GM23338 (cell line): ENCODE measurements around the gene PLCL1. TPM values are rescaled to one million over a fixed set of nuclear protein-coding genes. Genes with fewer than 3 reads are reported as not detected.

ENCODE experiments used
- ATAC-seq: fragments of 200-7000 bp; cut with Tn5 transposase; 3 replicates; pipeline ENCODE4 v1.9.1; 2020
- DNase-seq: peaks from one replicate; pipeline ENCODE4 v3.0.0-alpha.2; 2015; ENCODE audit warnings: low spot score
- H2AFZ ChIP-seq: fragments of 200-600 bp; sonication (generic); 2 replicates; pipeline ENCODE4 v1.8.0; 2016; ENCODE audit warnings: antibody characterized with exemption, mild to moderate bottlenecking, moderate library complexity
- H3F3A ChIP-seq: fragments of 200-600 bp; sonication (generic); replicated peaks from 2 replicates; pipeline ENCODE4 v1.8.0; 2017; ENCODE audit warnings: antibody characterized with exemption, mixed run types, low read depth
- H3K27ac ChIP-seq: fragments of 200-600 bp; sonication (generic); 2 replicates; pipeline ENCODE4 v1.6.1; 2016; ENCODE audit warnings: low read depth
- H3K27me3 ChIP-seq: fragments of 200-600 bp; sonication (generic); 2 replicates; pipeline ENCODE4 v1.8.0; 2016; ENCODE audit warnings: mild to moderate bottlenecking, mixed run types, moderate library complexity; ENCODE audit not compliant: insufficient read depth
- H3K36me3 ChIP-seq: fragments of 200-600 bp; sonication (generic); 2 replicates; pipeline ENCODE4 v1.8.0; 2016; ENCODE audit warnings: mild to moderate bottlenecking; ENCODE audit not compliant: insufficient read depth
- H3K4me1 ChIP-seq: fragments of 200-600 bp; sonication (generic); 2 replicates; pipeline ENCODE4 v1.8.0; 2016; ENCODE audit warnings: mild to moderate bottlenecking, moderate library complexity; ENCODE audit not compliant: insufficient read depth
- H3K4me2 ChIP-seq: fragments of 200-600 bp; sonication (generic); 2 replicates; pipeline ENCODE4 v1.7.1; 2017; ENCODE audit warnings: mixed run types
- H3K4me3 ChIP-seq: fragments of 200-600 bp; sonication (generic); 2 replicates; pipeline ENCODE4 v1.6.1; 2016; ENCODE audit warnings: mixed run types
- H3K79me2 ChIP-seq: fragments of 200-600 bp; sonication (generic); replicated peaks from 2 replicates; pipeline ENCODE4 v1.8.0; 2017; ENCODE audit warnings: mild to moderate bottlenecking; ENCODE audit not compliant: insufficient read depth
- H3K9me2 ChIP-seq: fragments of 200-600 bp; sonication (generic); 2 replicates; pipeline ENCODE4 v1.8.0; 2017; ENCODE audit not compliant: insufficient read depth
- H4K20me1 ChIP-seq: fragments of 200-600 bp; sonication (generic); replicated peaks from 2 replicates; pipeline ENCODE4 v1.8.0; 2017; ENCODE audit warnings: mild to moderate bottlenecking; ENCODE audit not compliant: insufficient read depth
- H3K27ac Mint-ChIP-seq: 2 replicates; pipeline ENCODE4 v1.8.0; 2020; ENCODE audit warnings: inconsistent platforms, mild to moderate bottlenecking, moderate library complexity, mixed read lengths
- H3K27me3 Mint-ChIP-seq: 3 replicates; pipeline ENCODE4 v1.8.0; 2022; ENCODE audit warnings: low read depth, mild to moderate bottlenecking, moderate library complexity, mixed read lengths, inconsistent platforms; ENCODE audit not compliant: insufficient read depth, poor library complexity
- H3K36me3 Mint-ChIP-seq: 3 replicates; pipeline ENCODE4 v1.8.0; 2021; ENCODE audit warnings: low read depth, mild to moderate bottlenecking, inconsistent platforms, moderate library complexity, mixed read lengths
- H3K4me1 Mint-ChIP-seq: 3 replicates; pipeline ENCODE4 v1.8.0; 2020; ENCODE audit warnings: mild to moderate bottlenecking, inconsistent platforms, mixed read lengths
- H3K4me3 Mint-ChIP-seq: 3 replicates; pipeline ENCODE4 v1.8.0; 2021; ENCODE audit warnings: moderate library complexity, mild to moderate bottlenecking, inconsistent platforms, mixed read lengths
- H3K9me3 Mint-ChIP-seq: 3 replicates; pipeline ENCODE4 v1.8.0; 2020; ENCODE audit warnings: moderate library complexity, mild to moderate bottlenecking, inconsistent platforms, mixed read lengths
- CREB1 ChIP-seq: fragments of 250-450 bp; sonication (Bioruptor Pico); IDR thresholded peaks from 2 replicates; pipeline ENCODE4 v1.5.0; 2020; ENCODE audit warnings: low read depth, mild to moderate bottlenecking, moderate library complexity
- CTCF ChIP-seq, 2 experiments: fragments of 200-600 bp in 1 of 2; sonication (generic) in 1 of 2; conservative IDR thresholded peaks; 2 replicates each; pipeline versions ENCODE4 v1.5.1 to v1.6.1; 2016 to 2017; ENCODE audit warnings: antibody characterized with exemption in 2 of 2, low read depth in 2 of 2, mild to moderate bottlenecking in 2 of 2, moderate library complexity in 1 of 2
- EZH2 ChIP-seq: fragments of 200-600 bp; sonication (generic); IDR thresholded peaks from one replicate; pipeline ENCODE4 v1.8.0; 2017; ENCODE audit warnings: antibody characterized with exemption, mild to moderate bottlenecking, low read depth; ENCODE audit not compliant: unreplicated experiment
- EZH2phosphoT487 ChIP-seq: fragments of 200-600 bp; sonication (generic); IDR thresholded peaks from one replicate; pipeline ENCODE4 v1.8.1; 2018; ENCODE audit warnings: antibody characterized with exemption; ENCODE audit not compliant: unreplicated experiment
- JUNB ChIP-seq: IDR thresholded peaks from one replicate; pipeline ENCODE4 v1.6.1; 2016; ENCODE audit warnings: antibody characterized with exemption; ENCODE audit not compliant: unreplicated experiment
- NANOG ChIP-seq: IDR thresholded peaks from 2 replicates; pipeline ENCODE4 v1.6.1; 2016; ENCODE audit warnings: antibody characterized with exemption, borderline replicate concordance
- POLR2AphosphoS5 ChIP-seq: IDR thresholded peaks from 2 replicates; pipeline ENCODE4 v1.6.1; 2016; ENCODE audit warnings: antibody characterized with exemption, low read depth
- REST ChIP-seq: IDR thresholded peaks from one replicate; pipeline ENCODE4 v1.6.1; 2018; ENCODE audit warnings: antibody characterized with exemption; ENCODE audit not compliant: unreplicated experiment
- STAT1 ChIP-seq: IDR thresholded peaks from one replicate; pipeline ENCODE4 v1.6.1; 2016; ENCODE audit warnings: antibody characterized with exemption; ENCODE audit not compliant: unreplicated experiment
- ZNF114 ChIP-seq: fragments of 250-450 bp; sonication (Bioruptor Pico); IDR thresholded peaks from 2 replicates; pipeline ENCODE4 v1.5.0; 2020; ENCODE audit warnings: mild to moderate bottlenecking, moderate library complexity
- ZNF331 ChIP-seq: fragments of 250-450 bp; sonication (Bioruptor Pico); IDR thresholded peaks from 2 replicates; pipeline ENCODE4 v1.5.0; 2020; ENCODE audit warnings: low read depth, mild to moderate bottlenecking, moderate library complexity
- polyA plus RNA-seq: library from polyadenylated mRNA; unstranded; fragments of >200 nt; fragmentation: Nextera tagmentation; extraction: Ambion mirVana; gene quantifications from 2 replicates; pipeline ENCODE4 v1.2.1, GENCODE V29; 2016
- total RNA-seq: library from RNA; depleted of rRNA; stranded (reverse); fragments of >200 nt; shearing (Covaris generic); gene quantifications from 2 replicates; pipeline ENCODE4 v1.2.3, GENCODE V29; 2014
- TF ChIP-seq, protein P1 (sequence below): IDR thresholded peaks from 2 replicates; pipeline ENCODE4 v1.6.1; 2016; ENCODE audit warnings: antibody characterized with exemption
- TF ChIP-seq, protein P2 (sequence below): fragments of 250-450 bp; sonication (Bioruptor Pico); IDR thresholded peaks from 2 replicates; pipeline ENCODE4 v1.5.0; 2020; ENCODE audit warnings: mild to moderate bottlenecking, moderate library complexity

The PLCL1 gene
- total and polyA plus RNA-seq, 2 experiments from 2014 or later: not detected

DNA sequence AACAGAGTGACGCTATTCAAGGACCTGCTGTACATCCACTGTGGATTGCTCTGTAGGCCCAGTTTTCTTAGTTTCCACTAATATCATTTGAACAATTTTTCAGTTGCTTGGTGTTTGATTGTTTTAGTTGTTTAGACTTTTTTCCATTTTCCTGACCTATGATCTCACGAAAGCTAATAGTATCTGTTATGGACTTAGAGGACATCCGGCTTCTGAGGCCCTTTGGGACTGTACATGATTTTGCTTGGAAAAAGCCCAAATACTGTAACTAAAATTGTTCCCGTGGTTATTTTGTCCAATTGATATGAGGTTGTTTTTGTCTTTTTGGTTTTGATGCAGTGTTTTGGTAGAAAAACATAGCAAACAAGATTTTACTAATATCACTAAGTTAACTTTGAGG, 174.6 kb downstream of the PLCL1 start:
- Mint-ChIP-seq H3K36me3 (no peaks in the 10 kb centered on the region), H3K4me3 (no peak overlapping the region), H3K4me1 (no peaks in the 10 kb centered on the region; the same call in 2 of the 3 replicates), H3K27ac (no peak overlapping the region), H3K27me3 (no peaks in the 10 kb centered on the region), H3K9me3 (no peaks in the 10 kb centered on the region)
- H3K4me1 ChIP-seq: peaks cover 6% of the 10 kb centered on the region; the same call in 1 of the 2 replicates
- H3K27me3 ChIP-seq: no peaks in the 10 kb centered on the region
- no peaks in the 10 kb centered on the region for H3F3A ChIP-seq
- no peak overlapping the region for H3K4me3 ChIP-seq
- H4K20me1 ChIP-seq: no peaks in the 10 kb centered on the region
- H2AFZ ChIP-seq: no peak overlapping the region
- H3K4me2 ChIP-seq: no peak overlapping the region
- H3K36me3 ChIP-seq: no peaks in the 10 kb centered on the region
- DNase-seq (no peak), ATAC-seq (no peak)
- H3K9me2 ChIP-seq: no peaks in the 10 kb centered on the region
- no peak for TF ChIP-seq STAT1
- TF ChIP-seq, protein P1, sequence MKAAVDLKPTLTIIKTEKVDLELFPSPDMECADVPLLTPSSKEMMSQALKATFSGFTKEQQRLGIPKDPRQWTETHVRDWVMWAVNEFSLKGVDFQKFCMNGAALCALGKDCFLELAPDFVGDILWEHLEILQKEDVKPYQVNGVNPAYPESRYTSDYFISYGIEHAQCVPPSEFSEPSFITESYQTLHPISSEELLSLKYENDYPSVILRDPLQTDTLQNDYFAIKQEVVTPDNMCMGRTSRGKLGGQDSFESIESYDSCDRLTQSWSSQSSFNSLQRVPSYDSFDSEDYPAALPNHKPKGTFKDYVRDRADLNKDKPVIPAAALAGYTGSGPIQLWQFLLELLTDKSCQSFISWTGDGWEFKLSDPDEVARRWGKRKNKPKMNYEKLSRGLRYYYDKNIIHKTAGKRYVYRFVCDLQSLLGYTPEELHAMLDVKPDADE: no peak
- TF ChIP-seq CTCF (conservative IDR thresholded peaks at IDR 0.05; ENCODE audit: low read depth in 2 of 2): no peak
- no peak for TF ChIP-seq ZNF331
- no peak for TF ChIP-seq NANOG
- TF ChIP-seq CREB1: no peak
- no peak for TF ChIP-seq EZH2
- no peak for TF ChIP-seq REST
- no peak for TF ChIP-seq POLR2AphosphoS5
- no peak for TF ChIP-seq EZH2phosphoT487
- TF ChIP-seq JUNB: no peak
- no peak for TF ChIP-seq ZNF114
- TF ChIP-seq, protein P2, sequence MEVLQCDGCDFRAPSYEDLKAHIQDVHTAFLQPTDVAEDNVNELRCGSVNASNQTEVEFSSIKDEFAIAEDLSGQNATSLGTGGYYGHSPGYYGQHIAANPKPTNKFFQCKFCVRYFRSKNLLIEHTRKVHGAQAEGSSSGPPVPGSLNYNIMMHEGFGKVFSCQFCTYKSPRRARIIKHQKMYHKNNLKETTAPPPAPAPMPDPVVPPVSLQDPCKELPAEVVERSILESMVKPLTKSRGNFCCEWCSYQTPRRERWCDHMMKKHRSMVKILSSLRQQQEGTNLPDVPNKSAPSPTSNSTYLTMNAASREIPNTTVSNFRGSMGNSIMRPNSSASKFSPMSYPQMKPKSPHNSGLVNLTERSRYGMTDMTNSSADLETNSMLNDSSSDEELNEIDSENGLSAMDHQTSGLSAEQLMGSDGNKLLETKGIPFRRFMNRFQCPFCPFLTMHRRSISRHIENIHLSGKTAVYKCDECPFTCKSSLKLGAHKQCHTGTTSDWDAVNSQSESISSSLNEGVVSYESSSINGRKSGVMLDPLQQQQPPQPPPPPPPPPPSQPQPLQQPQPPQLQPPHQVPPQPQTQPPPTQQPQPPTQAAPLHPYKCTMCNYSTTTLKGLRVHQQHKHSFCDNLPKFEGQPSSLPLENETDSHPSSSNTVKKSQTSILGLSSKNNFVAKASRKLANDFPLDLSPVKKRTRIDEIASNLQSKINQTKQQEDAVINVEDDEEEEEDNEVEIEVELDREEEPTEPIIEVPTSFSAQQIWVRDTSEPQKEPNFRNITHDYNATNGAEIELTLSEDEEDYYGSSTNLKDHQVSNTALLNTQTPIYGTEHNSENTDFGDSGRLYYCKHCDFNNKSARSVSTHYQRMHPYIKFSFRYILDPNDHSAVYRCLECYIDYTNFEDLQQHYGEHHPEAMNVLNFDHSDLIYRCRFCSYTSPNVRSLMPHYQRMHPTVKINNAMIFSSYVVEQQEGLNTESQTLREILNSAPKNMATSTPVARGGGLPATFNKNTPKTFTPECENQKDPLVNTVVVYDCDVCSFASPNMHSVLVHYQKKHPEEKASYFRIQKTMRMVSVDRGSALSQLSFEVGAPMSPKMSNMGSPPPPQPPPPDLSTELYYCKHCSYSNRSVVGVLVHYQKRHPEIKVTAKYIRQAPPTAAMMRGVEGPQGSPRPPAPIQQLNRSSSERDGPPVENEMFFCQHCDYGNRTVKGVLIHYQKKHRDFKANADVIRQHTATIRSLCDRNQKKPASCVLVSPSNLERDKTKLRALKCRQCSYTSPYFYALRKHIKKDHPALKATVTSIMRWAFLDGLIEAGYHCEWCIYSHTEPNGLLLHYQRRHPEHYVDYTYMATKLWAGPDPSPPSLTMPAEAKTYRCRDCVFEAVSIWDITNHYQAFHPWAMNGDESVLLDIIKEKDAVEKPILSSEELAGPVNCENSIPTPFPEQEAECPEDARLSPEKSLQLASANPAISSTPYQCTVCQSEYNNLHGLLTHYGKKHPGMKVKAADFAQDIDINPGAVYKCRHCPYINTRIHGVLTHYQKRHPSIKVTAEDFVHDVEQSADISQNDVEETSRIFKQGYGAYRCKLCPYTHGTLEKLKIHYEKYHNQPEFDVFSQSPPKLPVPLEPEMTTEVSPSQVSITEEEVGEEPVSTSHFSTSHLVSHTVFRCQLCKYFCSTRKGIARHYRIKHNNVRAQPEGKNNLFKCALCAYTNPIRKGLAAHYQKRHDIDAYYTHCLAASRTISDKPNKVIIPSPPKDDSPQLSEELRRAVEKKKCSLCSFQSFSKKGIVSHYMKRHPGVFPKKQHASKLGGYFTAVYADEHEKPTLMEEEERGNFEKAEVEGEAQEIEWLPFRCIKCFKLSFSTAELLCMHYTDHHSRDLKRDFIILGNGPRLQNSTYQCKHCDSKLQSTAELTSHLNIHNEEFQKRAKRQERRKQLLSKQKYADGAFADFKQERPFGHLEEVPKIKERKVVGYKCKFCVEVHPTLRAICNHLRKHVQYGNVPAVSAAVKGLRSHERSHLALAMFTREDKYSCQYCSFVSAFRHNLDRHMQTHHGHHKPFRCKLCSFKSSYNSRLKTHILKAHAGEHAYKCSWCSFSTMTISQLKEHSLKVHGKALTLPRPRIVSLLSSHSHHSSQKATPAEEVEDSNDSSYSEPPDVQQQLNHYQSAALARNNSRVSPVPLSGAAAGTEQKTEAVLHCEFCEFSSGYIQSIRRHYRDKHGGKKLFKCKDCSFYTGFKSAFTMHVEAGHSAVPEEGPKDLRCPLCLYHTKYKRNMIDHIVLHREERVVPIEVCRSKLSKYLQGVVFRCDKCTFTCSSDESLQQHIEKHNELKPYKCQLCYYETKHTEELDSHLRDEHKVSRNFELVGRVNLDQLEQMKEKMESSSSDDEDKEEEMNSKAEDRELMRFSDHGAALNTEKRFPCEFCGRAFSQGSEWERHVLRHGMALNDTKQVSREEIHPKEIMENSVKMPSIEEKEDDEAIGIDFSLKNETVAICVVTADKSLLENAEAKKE (CRISPR knock-in tag): no peak
- H3K27ac ChIP-seq: no peak overlapping the region
- no peaks in the 10 kb centered on the region for H3K79me2 ChIP-seq
